ENCODE measurements around the gene AK9. TPM values are rescaled to one million over a fixed set of nuclear protein-coding genes. Genes with fewer than 3 reads are reported as not detected.

AK9 gene
- total RNA-seq, 1 donor from 2014 or later = 5.4 TPM

- no peak for DNase-seq (ENCODE audit: low read depth)
- no peak overlapping the region for H3K4me3 ChIP-seq (ENCODE audit: low read depth, low read length)
- peaks cover 2% of the 10 kb centered on the region for H3K27me3 ChIP-seq (ENCODE audit: control insufficient read depth, insufficient read depth, low read length)
- TF ChIP-seq, protein P1, sequence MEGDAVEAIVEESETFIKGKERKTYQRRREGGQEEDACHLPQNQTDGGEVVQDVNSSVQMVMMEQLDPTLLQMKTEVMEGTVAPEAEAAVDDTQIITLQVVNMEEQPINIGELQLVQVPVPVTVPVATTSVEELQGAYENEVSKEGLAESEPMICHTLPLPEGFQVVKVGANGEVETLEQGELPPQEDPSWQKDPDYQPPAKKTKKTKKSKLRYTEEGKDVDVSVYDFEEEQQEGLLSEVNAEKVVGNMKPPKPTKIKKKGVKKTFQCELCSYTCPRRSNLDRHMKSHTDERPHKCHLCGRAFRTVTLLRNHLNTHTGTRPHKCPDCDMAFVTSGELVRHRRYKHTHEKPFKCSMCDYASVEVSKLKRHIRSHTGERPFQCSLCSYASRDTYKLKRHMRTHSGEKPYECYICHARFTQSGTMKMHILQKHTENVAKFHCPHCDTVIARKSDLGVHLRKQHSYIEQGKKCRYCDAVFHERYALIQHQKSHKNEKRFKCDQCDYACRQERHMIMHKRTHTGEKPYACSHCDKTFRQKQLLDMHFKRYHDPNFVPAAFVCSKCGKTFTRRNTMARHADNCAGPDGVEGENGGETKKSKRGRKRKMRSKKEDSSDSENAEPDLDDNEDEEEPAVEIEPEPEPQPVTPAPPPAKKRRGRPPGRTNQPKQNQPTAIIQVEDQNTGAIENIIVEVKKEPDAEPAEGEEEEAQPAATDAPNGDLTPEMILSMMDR (IDR thresholded peaks at IDR 0.05; ENCODE audit: insufficient read depth, low read length, poor library complexity, severe bottlenecking) = no peak
- no peaks in the 10 kb centered on the region for H3K36me3 ChIP-seq (ENCODE audit: control insufficient read depth, insufficient read depth, low read length)
Observed at GRCh38 chr6:109498936-109499335, 192.1 kb downstream of the AK9 start.

- TF ChIP-seq, protein P1 (IDR thresholded peaks at IDR 0.05; ENCODE audit: insufficient read depth, low read length, poor library complexity, severe bottlenecking) = no peak
- DNase-seq (ENCODE audit: low read depth) = no peak
- no peaks in the 10 kb centered on the region for H3K36me3 ChIP-seq (ENCODE audit: control insufficient read depth, insufficient read depth, low read length)
- H3K4me3 ChIP-seq (ENCODE audit: low read depth, low read length) = no peak overlapping the region
- H3K27me3 ChIP-seq (ENCODE audit: control insufficient read depth, insufficient read depth, low read length) = peaks cover 2% of the 10 kb centered on the region
Observed at GRCh38 chr6:109498052-109498451, 192.9 kb downstream of the AK9 start.

DNA sequence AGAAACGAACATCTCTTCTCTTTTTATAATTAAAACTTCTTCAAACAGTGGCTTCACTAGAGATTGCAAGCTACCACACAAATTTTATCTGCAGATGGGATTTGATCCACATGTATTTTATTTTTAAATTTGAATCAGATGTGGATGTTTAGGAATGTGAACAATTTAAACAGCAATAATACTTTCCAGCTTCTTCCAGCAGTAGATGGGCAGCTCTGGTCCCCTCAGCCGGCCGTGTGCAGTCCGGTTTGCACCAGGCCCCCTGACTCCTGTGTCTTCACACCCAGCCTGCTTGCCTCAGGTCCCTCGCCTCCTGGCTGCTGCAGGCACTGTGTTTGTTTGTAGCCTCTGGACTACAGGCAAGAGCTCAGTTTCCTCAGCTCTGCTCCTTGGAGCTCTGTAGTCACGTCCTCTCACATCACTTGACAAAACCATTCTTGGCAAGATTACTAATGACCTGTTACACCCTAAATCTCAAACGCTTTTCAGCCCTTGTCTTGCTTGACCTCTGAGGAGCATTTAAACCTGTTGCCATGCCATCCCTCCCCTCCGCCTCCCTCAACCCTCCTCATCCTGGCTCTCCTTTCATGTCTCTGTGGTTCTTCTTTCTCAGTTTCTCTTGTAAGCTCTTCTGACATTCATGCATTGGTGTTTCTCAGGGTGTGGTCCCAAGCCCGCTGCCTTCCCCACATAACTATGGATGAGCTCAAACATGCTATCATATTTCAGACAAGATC is 194.8 kb downstream of the AK9 start:
- Histone ChIP-seq H3K36me3 (ENCODE audit: control insufficient read depth, insufficient read depth, low read length) (no peaks in the 10 kb centered on the region), H3K27me3 (ENCODE audit: control insufficient read depth, insufficient read depth, low read length) (no peaks in the 10 kb centered on the region), H3K4me3 (ENCODE audit: low read depth, low read length) (no peak overlapping the region)
- no peak for DNase-seq (ENCODE audit: low read depth)
- TF ChIP-seq, protein P1 (IDR thresholded peaks at IDR 0.05; ENCODE audit: insufficient read depth, low read length, poor library complexity, severe bottlenecking) = no peak

DNA sequence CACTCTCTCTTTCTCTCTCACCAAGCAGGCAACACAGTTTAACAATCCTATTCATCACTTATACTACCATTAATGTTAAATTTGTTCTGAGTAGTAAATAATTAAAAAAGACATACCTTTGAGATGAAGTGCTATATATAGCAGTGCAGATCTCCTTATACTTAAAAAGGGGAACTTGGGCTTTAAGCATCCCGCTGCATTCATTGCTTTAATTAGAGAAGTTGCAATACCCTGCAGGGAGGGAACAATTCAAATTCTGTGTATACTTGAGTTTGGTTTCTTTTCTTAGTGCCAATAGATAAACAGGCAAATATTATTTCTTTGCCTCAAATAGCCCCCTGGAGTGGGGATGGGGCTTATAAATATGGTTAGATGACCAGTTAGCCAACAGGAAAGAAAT is 197.1 kb downstream of the AK9 start:
- no peak for DNase-seq (ENCODE audit: low read depth)
- TF ChIP-seq, protein P1 (IDR thresholded peaks at IDR 0.05; ENCODE audit: insufficient read depth, low read length, poor library complexity, severe bottlenecking) = no peak
- H3K4me3 ChIP-seq (ENCODE audit: low read depth, low read length) = no peak overlapping the region
- H3K27me3 ChIP-seq (ENCODE audit: control insufficient read depth, insufficient read depth, low read length) = no peaks in the 10 kb centered on the region
- H3K36me3 ChIP-seq (ENCODE audit: control insufficient read depth, insufficient read depth, low read length) = no peaks in the 10 kb centered on the region

GRCh38 chr6:109491207-109491938 is 199.6 kb downstream of the AK9 start:
- TF ChIP-seq, protein P1 (IDR thresholded peaks at IDR 0.05; ENCODE audit: insufficient read depth, low read length, poor library complexity, severe bottlenecking) = no peak
- Histone ChIP-seq H3K4me3 (ENCODE audit: low read depth, low read length) (no peak overlapping the region), H3K27me3 (ENCODE audit: control insufficient read depth, insufficient read depth, low read length) (no peaks in the 10 kb centered on the region), H3K36me3 (ENCODE audit: control insufficient read depth, insufficient read depth, low read length) (no peaks in the 10 kb centered on the region)
- DNase-seq (ENCODE audit: low read depth) = no peak
